ENCODE data around the gene BAG1.

DNA sequence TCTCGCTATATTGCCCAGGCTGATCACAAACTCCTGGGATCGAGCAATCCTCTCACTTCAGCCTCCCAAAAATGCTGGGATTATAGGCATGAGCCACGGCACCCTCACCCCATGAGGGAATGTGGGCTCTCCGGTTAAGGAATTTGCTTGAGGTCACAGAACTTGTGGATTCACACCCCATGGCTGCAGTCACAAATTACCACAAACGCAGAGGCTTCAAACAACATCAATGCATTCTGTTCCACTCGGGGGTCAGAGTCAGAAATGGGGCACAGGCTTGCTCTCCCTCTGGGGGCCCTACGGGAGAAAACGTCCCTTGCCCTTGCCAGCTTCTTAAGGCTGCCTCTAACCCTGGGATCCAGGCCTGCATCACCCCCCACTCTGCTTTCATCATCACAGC, 36.8 kb downstream of the BAG1 start:
- TF ChIP-seq, protein P1, sequence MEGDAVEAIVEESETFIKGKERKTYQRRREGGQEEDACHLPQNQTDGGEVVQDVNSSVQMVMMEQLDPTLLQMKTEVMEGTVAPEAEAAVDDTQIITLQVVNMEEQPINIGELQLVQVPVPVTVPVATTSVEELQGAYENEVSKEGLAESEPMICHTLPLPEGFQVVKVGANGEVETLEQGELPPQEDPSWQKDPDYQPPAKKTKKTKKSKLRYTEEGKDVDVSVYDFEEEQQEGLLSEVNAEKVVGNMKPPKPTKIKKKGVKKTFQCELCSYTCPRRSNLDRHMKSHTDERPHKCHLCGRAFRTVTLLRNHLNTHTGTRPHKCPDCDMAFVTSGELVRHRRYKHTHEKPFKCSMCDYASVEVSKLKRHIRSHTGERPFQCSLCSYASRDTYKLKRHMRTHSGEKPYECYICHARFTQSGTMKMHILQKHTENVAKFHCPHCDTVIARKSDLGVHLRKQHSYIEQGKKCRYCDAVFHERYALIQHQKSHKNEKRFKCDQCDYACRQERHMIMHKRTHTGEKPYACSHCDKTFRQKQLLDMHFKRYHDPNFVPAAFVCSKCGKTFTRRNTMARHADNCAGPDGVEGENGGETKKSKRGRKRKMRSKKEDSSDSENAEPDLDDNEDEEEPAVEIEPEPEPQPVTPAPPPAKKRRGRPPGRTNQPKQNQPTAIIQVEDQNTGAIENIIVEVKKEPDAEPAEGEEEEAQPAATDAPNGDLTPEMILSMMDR (IDR thresholded peaks at IDR 0.05; ENCODE audit: insufficient read depth, low read length, poor library complexity, severe bottlenecking), result no peak
- TF ChIP-seq EZH2phosphoT487 (conservative IDR thresholded peaks at IDR 0.05; ENCODE audit: low read length), result no peak

All from SU-DHL-6 (cell line).